IMR-90 (cell line): ENCODE data around the gene PSMB1. TPM values are rescaled to one million over a fixed set of nuclear protein-coding genes. Genes with fewer than 3 reads are reported as not detected.

Experiments used
- ATAC-seq: fragments of 200-7000 bp; cut with Tn5 transposase; 2 replicates; pipeline ENCODE4 v1.9.1; 2020; ENCODE audit warnings: low read depth, mild to moderate bottlenecking, moderate library complexity
- BruUV-seq: library from RNA; stranded (reverse); fragments of 400-500 nt; replicated peaks from 2 replicates; lab custom pipeline; 2021; lab: Mats Ljungman, UMichigan
- CTCF ChIA-PET: fragments of 300-600 bp; formaldehyde crosslinking; extraction: SDS; loops from one replicate; lab custom pipeline; 2021; ENCODE audit warnings: antibody characterized with exemption; lab: Yijun Ruan, JAX
- POLR2A ChIA-PET: fragments of 300-600 bp; sonication (Branson Sonifier 250); formaldehyde crosslinking; loops from one replicate; lab custom pipeline; 2022; ENCODE audit warnings: antibody characterized with exemption; ENCODE audit not compliant: unreplicated experiment; lab: Charles Lee
- DNase-seq: peaks from one replicate; pipeline ENCODE4 v3.0.0; 2013
- H2AFZ ChIP-seq: replicated peaks from 2 replicates; pipeline ENCODE3; 2013; ENCODE audit warnings: low read length, mild to moderate bottlenecking; ENCODE audit not compliant: poor library complexity
- H2AK5ac ChIP-seq: 2 replicates; pipeline ENCODE4 v1.6.1; 2013; ENCODE audit warnings: low read depth, low read length, inconsistent platforms
- H2AK9ac ChIP-seq: replicated peaks from 2 replicates; pipeline ENCODE3; 2013; ENCODE audit warnings: mild to moderate bottlenecking, low read depth, low read length, moderate library complexity; ENCODE audit not compliant: poor library complexity
- H2BK120ac ChIP-seq: 2 replicates; pipeline ENCODE4 v1.6.1; 2013; ENCODE audit warnings: low read depth, low read length, inconsistent platforms
- H2BK15ac ChIP-seq: 3 replicates; pipeline ENCODE4 v1.6.1; 2013; ENCODE audit warnings: low read depth, low read length, inconsistent platforms
- H2BK20ac ChIP-seq: 2 replicates; pipeline ENCODE4 v1.6.1; 2013; ENCODE audit warnings: low read depth, mild to moderate bottlenecking, inconsistent platforms, low read length, moderate library complexity
- H2BK5ac ChIP-seq: 2 replicates; pipeline ENCODE4 v1.6.1; 2013; ENCODE audit warnings: mild to moderate bottlenecking, low read depth, low read length, inconsistent platforms; ENCODE audit not compliant: poor library complexity, severe bottlenecking
- H3K14ac ChIP-seq: replicated peaks from 2 replicates; pipeline ENCODE4 v1.6.1; 2013; ENCODE audit warnings: low read depth, low read length, inconsistent platforms
- H3K18ac ChIP-seq: 2 replicates; pipeline ENCODE4 v1.6.1; 2013; ENCODE audit warnings: low read depth, low read length, control low read depth
- H3K23ac ChIP-seq: 2 replicates; pipeline ENCODE4 v1.6.1; 2013; ENCODE audit warnings: low read depth, low read length, inconsistent platforms
- H3K27ac ChIP-seq: 2 replicates; pipeline ENCODE4 v1.5.1; 2013; ENCODE audit warnings: mild to moderate bottlenecking, control low read depth, low read length; ENCODE audit not compliant: insufficient read depth
- H3K27me3 ChIP-seq: 2 replicates; pipeline ENCODE4 v1.6.1; 2013; ENCODE audit warnings: low read length; ENCODE audit not compliant: control insufficient read depth, insufficient read depth
- H3K36me3 ChIP-seq: 2 replicates; pipeline ENCODE4 v1.6.1; 2013; ENCODE audit warnings: low read length, mixed read lengths; ENCODE audit not compliant: control insufficient read depth, insufficient read depth
- H3K4ac ChIP-seq: 2 replicates; pipeline ENCODE4 v1.6.1; 2013; ENCODE audit warnings: low read depth, low read length, inconsistent platforms
- H3K4me1 ChIP-seq: 2 replicates; pipeline ENCODE4 v1.6.1; 2013; ENCODE audit warnings: low read length, mixed read lengths; ENCODE audit not compliant: control insufficient read depth, insufficient read depth
- H3K4me2 ChIP-seq: 2 replicates; pipeline ENCODE4 v1.6.1; 2013; ENCODE audit warnings: low read depth, mild to moderate bottlenecking, control low read depth, low read length, moderate library complexity
- H3K4me3 ChIP-seq: 2 replicates; pipeline ENCODE4 v1.5.1; 2013; ENCODE audit warnings: low read depth, mild to moderate bottlenecking, control low read depth, low read length, moderate library complexity; ENCODE audit not compliant: insufficient read depth
- H3K56ac ChIP-seq: 2 replicates; pipeline ENCODE4 v1.6.1; 2013; ENCODE audit warnings: low read length, inconsistent platforms; ENCODE audit not compliant: insufficient read depth; ENCODE audit errors: extremely low read depth
- H3K79me1 ChIP-seq, 2 experiments: 2 replicates each; pipeline ENCODE4 v1.6.1; 2013; ENCODE audit warnings: low read length in 2 of 2, inconsistent platforms in 1 of 2, low read depth in 1 of 2
- H3K9ac ChIP-seq: 2 replicates; pipeline ENCODE4 v1.6.1; 2013; ENCODE audit warnings: low read depth, low read length, control low read depth
- H3K9me1 ChIP-seq: 2 replicates; pipeline ENCODE4 v1.6.1; 2013; ENCODE audit warnings: low read length, inconsistent platforms; ENCODE audit not compliant: insufficient read depth
- H3K9me3 ChIP-seq: 2 replicates; pipeline ENCODE4 v1.6.1; 2013; ENCODE audit warnings: low read length; ENCODE audit not compliant: control insufficient read depth, insufficient read depth
- H4K20me1 ChIP-seq: 2 replicates; pipeline ENCODE4 v1.6.1; 2013; ENCODE audit warnings: low read length, inconsistent platforms; ENCODE audit not compliant: insufficient read depth
- H4K5ac ChIP-seq: 2 replicates; pipeline ENCODE4 v1.6.1; 2013; ENCODE audit warnings: mild to moderate bottlenecking, low read depth, low read length, control low read depth
- H4K8ac ChIP-seq, 2 experiments: 2 replicates each; pipeline ENCODE4 v1.6.1; 2013; ENCODE audit warnings: low read depth in 2 of 2, low read length in 2 of 2, control low read depth in 1 of 2, inconsistent platforms in 1 of 2
- H4K91ac ChIP-seq: 2 replicates; pipeline ENCODE4 v1.6.1; 2013; ENCODE audit warnings: low read depth, low read length, inconsistent platforms; ENCODE audit not compliant: insufficient read depth
- CEBPB ChIP-seq: IDR thresholded peaks from 2 replicates; pipeline ENCODE4 v1.6.1; 2012; ENCODE audit warnings: low read depth, low read length, improper control_type of control experiment
- CHD1 ChIP-seq: IDR thresholded peaks from 2 replicates; pipeline ENCODE4 v1.6.1; 2012; ENCODE audit warnings: low read depth, low read length, improper control_type of control experiment
- FOS ChIP-seq: fragments of 150-350 bp; IDR thresholded peaks from 2 replicates; pipeline ENCODE4 v1.6.1; 2016; ENCODE audit warnings: low read depth, low read length
- POLR2A ChIP-seq: IDR thresholded peaks from 2 replicates; pipeline ENCODE4 v1.6.1; 2012; ENCODE audit warnings: mild to moderate bottlenecking, low read depth, low read length
- RAD21 ChIP-seq: IDR thresholded peaks from 2 replicates; pipeline ENCODE4 v1.6.1; 2012; ENCODE audit warnings: low read length, improper control_type of control experiment
- RFX5 ChIP-seq: IDR thresholded peaks from 2 replicates; pipeline ENCODE4 v1.8.0; 2012; ENCODE audit warnings: low read depth, mild to moderate bottlenecking, low read length, moderate library complexity
- WGBS, 2 experiments: methylation state at CpG; one replicate each; pipeline versions ENCODE4 v1.1.5 to v1.1.7; 2013; ENCODE audit warnings: missing lambda C conversion rate in 2 of 2; ENCODE audit not compliant: insufficient read length in 1 of 2; ENCODE audit errors: extremely low coverage in 2 of 2; 5-methylcytosine and 5-hydroxymethylcytosine counted together
- dilution Hi-C: fragments of 300-500 bp; cut with HindIII; formaldehyde crosslinking; loops from one replicate; pipeline ENCODE4 v1.14.3; 2018; ENCODE audit warnings: low sequenced_read_pairs; ENCODE audit not compliant: unreplicated experiment
- in situ Hi-C: fragments of 300-500 bp; cut with MboI; formaldehyde crosslinking; loops from 3 replicates; pipeline ENCODE4 v1.14.3; 2019; ENCODE audit warnings: low sequenced_read_pairs, inconsistent platforms, mixed read lengths
- intact Hi-C: fragments of 100-400 bp; cut with micrococcal nuclease; formaldehyde crosslinking; loops from 2 replicates; pipeline ENCODE4 v1.10.0; 2022
- polyA plus RNA-seq, 3 experiments: library from polyadenylated mRNA; depleted of rRNA; stranded (reverse); fragments of >200 nt; gene quantifications; 2 replicates each; pipeline ENCODE4 v1.2.3, GENCODE V29; 2012; ENCODE audit warnings: low replicate concordance in 1 of 3
- total RNA-seq: library from RNA; depleted of rRNA; stranded (reverse); fragments of >200 nt; gene quantifications from 2 replicates; pipeline ENCODE4 v1.2.3, GENCODE V29; 2012
- TF ChIP-seq, protein P1 (sequence below): fragments of 150-350 bp; IDR thresholded peaks from 2 replicates; pipeline ENCODE4 v1.6.1; 2016; ENCODE audit warnings: low read depth, mild to moderate bottlenecking, low read length, moderate library complexity, borderline replicate concordance
- TF ChIP-seq, protein P2 (sequence below): conservative IDR thresholded peaks from 2 replicates; pipeline ENCODE4 v1.5.1; 2012; ENCODE audit warnings: mild to moderate bottlenecking, low read depth, low read length, improper control_type of control experiment

PSMB1 gene
- total and polyA plus RNA-seq, 2 of the 4 experiments (the other 2 are of a cell fraction), result 450 to 508 TPM

DNA sequence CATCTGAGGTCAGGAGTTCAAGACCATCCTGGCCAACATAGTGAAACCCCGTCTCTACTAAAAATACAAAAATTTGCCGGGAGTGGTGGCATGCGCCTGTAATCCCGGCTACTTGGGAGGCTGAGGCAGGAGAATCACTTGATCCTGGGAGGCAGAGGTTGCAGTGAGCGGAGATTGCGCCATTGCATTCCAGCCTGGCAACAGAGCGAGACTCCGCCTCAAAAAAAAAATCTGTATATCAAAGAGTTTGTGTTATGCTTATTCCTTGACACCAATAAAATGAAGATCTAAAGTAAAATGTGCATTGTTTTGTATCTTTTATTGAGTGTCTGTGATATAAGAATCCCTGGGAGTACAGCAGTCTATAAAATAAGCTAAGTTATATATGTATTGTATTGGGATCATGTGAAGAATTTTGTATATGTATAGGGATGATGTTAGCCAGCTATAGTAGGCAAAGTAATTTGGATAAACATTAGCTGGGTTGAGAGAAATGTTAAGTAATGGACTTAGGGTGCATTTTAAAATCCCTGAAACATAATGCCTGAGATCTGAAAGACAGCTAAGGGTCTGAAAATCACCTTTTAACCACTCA lies 11.9 kb upstream of the PSMB1 start:
- Histone ChIP-seq H2BK120ac (no peak overlapping the region), H4K91ac (no peak overlapping the region), H3K18ac (no peak overlapping the region), H4K5ac (no peak overlapping the region), H2BK15ac (no peak overlapping the region), H2BK20ac (no peak overlapping the region), H3K9me3 (no peaks in the 10 kb centered on the region), H3K9ac (no peak overlapping the region), H4K8ac (no peak overlapping the region), H3K4me3 (no peak overlapping the region), H3K56ac (no peak overlapping the region), H3K4ac (no peak overlapping the region), H3K79me1 (peaks cover 2% of the 10 kb centered on the region in 2 experiments; a peak in 1 of 4 replicates), H3K9me1 (no peaks in the 10 kb centered on the region), H3K23ac (no peak overlapping the region), H3K14ac (no peak overlapping the region), H2AK5ac (no peak overlapping the region), H2AFZ (no peak overlapping the region), H4K20me1 (no peaks in the 10 kb centered on the region), H3K4me1 (no peaks in the 10 kb centered on the region), H3K4me2 (no peak overlapping the region), H3K36me3 (peaks cover 36% of the 10 kb centered on the region), H3K27me3 (no peaks in the 10 kb centered on the region), H2BK5ac (no peak overlapping the region), H2AK9ac (no peak overlapping the region), H3K27ac (no peak overlapping the region)
- dilution Hi-C loops (no loop called here), in situ Hi-C loops (no loop called here), intact Hi-C loops (no loop called here)
- ChIA-PET POLR2A (no interaction called here), CTCF (no interaction called here)
- WGBS, 2 experiments, result no CpG with 5 or more reads among the region's 8 CpGs
- BruUV-seq, result no TSS peak
- ATAC-seq, result no peak
- no peak for TF ChIP-seq CHD1
- TF ChIP-seq RFX5, result no peak
- TF ChIP-seq RAD21, result no peak
- TF ChIP-seq FOS, result no peak
- TF ChIP-seq, protein P1, sequence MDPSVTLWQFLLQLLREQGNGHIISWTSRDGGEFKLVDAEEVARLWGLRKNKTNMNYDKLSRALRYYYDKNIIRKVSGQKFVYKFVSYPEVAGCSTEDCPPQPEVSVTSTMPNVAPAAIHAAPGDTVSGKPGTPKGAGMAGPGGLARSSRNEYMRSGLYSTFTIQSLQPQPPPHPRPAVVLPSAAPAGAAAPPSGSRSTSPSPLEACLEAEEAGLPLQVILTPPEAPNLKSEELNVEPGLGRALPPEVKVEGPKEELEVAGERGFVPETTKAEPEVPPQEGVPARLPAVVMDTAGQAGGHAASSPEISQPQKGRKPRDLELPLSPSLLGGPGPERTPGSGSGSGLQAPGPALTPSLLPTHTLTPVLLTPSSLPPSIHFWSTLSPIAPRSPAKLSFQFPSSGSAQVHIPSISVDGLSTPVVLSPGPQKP, result no peak
- TF ChIP-seq CEBPB, result no peak
- TF ChIP-seq POLR2A, result no peak
- TF ChIP-seq, protein P2, sequence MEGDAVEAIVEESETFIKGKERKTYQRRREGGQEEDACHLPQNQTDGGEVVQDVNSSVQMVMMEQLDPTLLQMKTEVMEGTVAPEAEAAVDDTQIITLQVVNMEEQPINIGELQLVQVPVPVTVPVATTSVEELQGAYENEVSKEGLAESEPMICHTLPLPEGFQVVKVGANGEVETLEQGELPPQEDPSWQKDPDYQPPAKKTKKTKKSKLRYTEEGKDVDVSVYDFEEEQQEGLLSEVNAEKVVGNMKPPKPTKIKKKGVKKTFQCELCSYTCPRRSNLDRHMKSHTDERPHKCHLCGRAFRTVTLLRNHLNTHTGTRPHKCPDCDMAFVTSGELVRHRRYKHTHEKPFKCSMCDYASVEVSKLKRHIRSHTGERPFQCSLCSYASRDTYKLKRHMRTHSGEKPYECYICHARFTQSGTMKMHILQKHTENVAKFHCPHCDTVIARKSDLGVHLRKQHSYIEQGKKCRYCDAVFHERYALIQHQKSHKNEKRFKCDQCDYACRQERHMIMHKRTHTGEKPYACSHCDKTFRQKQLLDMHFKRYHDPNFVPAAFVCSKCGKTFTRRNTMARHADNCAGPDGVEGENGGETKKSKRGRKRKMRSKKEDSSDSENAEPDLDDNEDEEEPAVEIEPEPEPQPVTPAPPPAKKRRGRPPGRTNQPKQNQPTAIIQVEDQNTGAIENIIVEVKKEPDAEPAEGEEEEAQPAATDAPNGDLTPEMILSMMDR, result no peak
- DNase-seq, result no peak
